ENCODE measurements around the gene PRKCE. TPM values are rescaled to one million over a fixed set of nuclear protein-coding genes. Genes with fewer than 3 reads are reported as not detected.

The PRKCE gene
- total and polyA plus RNA-seq, 2 of the 8 experiments (the other 6 are each of a cell fraction or from before 2014, with no cell fraction given), result 0.54 to 2.1 TPM

GRCh38 chr2:45772038-45772437 is 120.6 kb downstream of the PRKCE start:
- no peak overlapping the region for H2BK12ac ChIP-seq (ENCODE audit: low read depth, low read length)
- no peaks in the 10 kb centered on the region for H3K79me2 ChIP-seq (ENCODE audit: control insufficient read depth in 1 of 2, insufficient read depth in 2 of 2, low read length in 2 of 2)
- H2BK120ac ChIP-seq (replicated peaks; ENCODE audit: low read depth, low read length), result no peak overlapping the region
- H2AK5ac ChIP-seq (ENCODE audit: low read depth, low read length), result no peak overlapping the region
- H3K9ac ChIP-seq (replicated peaks in 1 of 4; ENCODE audit: extremely low read depth in 1 of 4, low read depth in 3 of 4, low read length in 3 of 4), result no peak overlapping the region
- H3K4me1 ChIP-seq (replicated peaks in 1 of 4; ENCODE audit: control insufficient read depth in 3 of 4, insufficient read depth in 4 of 4, low read length in 3 of 4), result peaks cover 0 to 3% (median 0%) of the 10 kb centered on the region in 4 experiments; a peak in 1 of 7 replicates
- H2BK5ac ChIP-seq (ENCODE audit: low read depth, low read length), result no peak overlapping the region
- TF ChIP-seq RXRA (IDR thresholded peaks at IDR 0.05; ENCODE audit: insufficient read depth, low read depth, low read length) (no peak), NANOG (IDR thresholded peaks at IDR 0.05; ENCODE audit: insufficient read depth, low read depth, low read length, poor library complexity, severe bottlenecking) (no peak), SP4 (IDR thresholded peaks at IDR 0.05; ENCODE audit: low read length) (no peak), BCL11A (IDR thresholded peaks at IDR 0.05; ENCODE audit: low read depth in 2 of 2, low read length in 2 of 2) (no peak), RNF2 (IDR thresholded peaks at IDR 0.05; ENCODE audit: borderline replicate concordance, low read depth, low read length, missing control alignments, poor library complexity, severe bottlenecking) (no peak), KDM1A (IDR thresholded peaks at IDR 0.05; ENCODE audit: borderline replicate concordance, low read length) (no peak), TAF7 (optimal IDR thresholded peaks at IDR 0.05; ENCODE audit: borderline replicate concordance, low read depth, low read length) (no peak), KDM4A (IDR thresholded peaks at IDR 0.05; ENCODE audit: low read depth, low read length, severe bottlenecking) (no peak), CREB1 (IDR thresholded peaks at IDR 0.05) (no peak)
- H3K79me1 ChIP-seq (ENCODE audit: low read depth, low read length), result no peaks in the 10 kb centered on the region
- no peak overlapping the region for H2BK20ac ChIP-seq (ENCODE audit: low read length)
- no peak overlapping the region for H3K4ac ChIP-seq (replicated peaks; ENCODE audit: insufficient read length, low read depth, low read length)
- H3K23ac ChIP-seq (ENCODE audit: insufficient read length), result no peak overlapping the region
- no peak overlapping the region for H2BK15ac ChIP-seq (ENCODE audit: low read length)
- peak overlapping the region; percentile 14 for H4K91ac ChIP-seq (replicated peaks; ENCODE audit: insufficient read length, low read length)
- no peak overlapping the region for H3K4me3 ChIP-seq (ENCODE audit: extremely low read depth in 1 of 4, insufficient read depth in 2 of 4, low read depth in 3 of 4, low read length in 4 of 4)
- FAIRE-seq, result no peak
- no peaks in the 10 kb centered on the region for H3K9me3 ChIP-seq (ENCODE audit: insufficient read depth in 2 of 2, low read depth in 1 of 2, low read length in 1 of 2)
- POLR2A ChIA-PET (ENCODE audit: partially characterized antibody), result interaction anchor here (0.6 kb wide), 1 partner anchor 999 kb away, joined by 3 read pairs; no protein-coding TSS in a partner anchor
- H3K4me2 ChIP-seq (ENCODE audit: insufficient read depth in 1 of 2, low read depth in 2 of 2, low read length in 2 of 2), result no peak overlapping the region
- CTCF ChIA-PET (ENCODE audit: partially characterized antibody), result no interaction called here
- DNase-seq (ENCODE audit: low read depth in 1 of 2, low spot score in 2 of 2), result no peak
- H3K36me3 ChIP-seq (ENCODE audit: control insufficient read depth in 2 of 4, insufficient read depth in 4 of 4, low read length in 3 of 4), result no peaks in the 10 kb centered on the region
- WGBS, 2 experiments (ENCODE audit: extremely low coverage in 1 of 2, insufficient coverage in 1 of 2, insufficient read length in 1 of 2, insufficient replicate concordance in 2 of 2, low coverage in 1 of 2, low lambda C conversion rate in 2 of 2, missing lambda C conversion rate in 1 of 2), result 44% methylated on average over 2 of the region's 2 CpGs; no CpG with 5 or more reads in 1 of the 2 experiments
- no peaks in the 10 kb centered on the region for H4K20me1 ChIP-seq (replicated peaks in 1 of 2; ENCODE audit: control insufficient read depth in 1 of 2, insufficient read depth in 2 of 2, low read length in 2 of 2)
- H3K27ac ChIP-seq (ENCODE audit: low read depth, low read length), result no peak overlapping the region
- H2AFZ ChIP-seq (ENCODE audit: low read length), result no peak overlapping the region
- no peaks in the 10 kb centered on the region; a peak in 1 of 7 replicates for H3K27me3 ChIP-seq (replicated peaks in 1 of 4; ENCODE audit: control insufficient read depth in 3 of 4, extremely low read depth in 1 of 4, insufficient read depth in 3 of 4, low read length in 3 of 4)
- H4K8ac ChIP-seq (ENCODE audit: extremely low read depth, insufficient read depth, low read length), result no peak overlapping the region
- H3K14ac ChIP-seq (ENCODE audit: insufficient read length), result no peak overlapping the region
- no peaks in the 10 kb centered on the region for H3K23me2 ChIP-seq (ENCODE audit: low read depth, low read length)
- H3K56ac ChIP-seq (replicated peaks; ENCODE audit: insufficient read length, low read depth, low read length), result no peak overlapping the region
- no peak overlapping the region for H4K5ac ChIP-seq (ENCODE audit: insufficient read length, low read depth, low read length)
- no peak overlapping the region for H3K18ac ChIP-seq (ENCODE audit: extremely low read depth, low read length)
